Activated naive CD4-positive, alpha-beta T cell treated with anti-CD3 and anti-CD28 coated beads, Interleukin-2, amount 10 ng/mL, durations not matched to agents 7 days and 5 days (primary cell): ENCODE data around the gene HNF1A.
"Not testable (repeated sequence)": the region's sequence is repeated elsewhere in the genome, so short reads cannot be mapped to it uniquely, and the experiment has no call there.

Experiments
- CTCF ChIA-PET: fragments of 350-600 bp; sonication (Branson Sonifier 250); formaldehyde crosslinking; loops from one replicate; lab custom pipeline; 2021; ENCODE audit warnings: antibody characterized with exemption; lab: Charles Lee
- DNase-seq: peaks from one replicate; pipeline ENCODE4 v3.0.0-alpha.2; 2020
- H3K27ac Mint-ChIP-seq: one replicate; pipeline ENCODE4 v1.8.0; 2021; ENCODE audit warnings: mild to moderate bottlenecking, moderate library complexity, mixed read lengths
- H3K27me3 Mint-ChIP-seq: one replicate; pipeline ENCODE4 v1.8.0; 2021; ENCODE audit warnings: mild to moderate bottlenecking, mixed read lengths
- H3K36me3 Mint-ChIP-seq: one replicate; pipeline ENCODE4 v1.8.0; 2021; ENCODE audit warnings: mixed read lengths
- H3K4me1 Mint-ChIP-seq: one replicate; pipeline ENCODE4 v1.8.0; 2021; ENCODE audit warnings: mixed read lengths
- H3K4me3 Mint-ChIP-seq: one replicate; pipeline ENCODE4 v1.8.0; 2021; ENCODE audit warnings: mild to moderate bottlenecking, moderate library complexity, mixed read lengths
- H3K9me3 Mint-ChIP-seq: one replicate; pipeline ENCODE4 v1.8.0; 2021; ENCODE audit warnings: mixed read lengths

HNF1A gene

DNA sequence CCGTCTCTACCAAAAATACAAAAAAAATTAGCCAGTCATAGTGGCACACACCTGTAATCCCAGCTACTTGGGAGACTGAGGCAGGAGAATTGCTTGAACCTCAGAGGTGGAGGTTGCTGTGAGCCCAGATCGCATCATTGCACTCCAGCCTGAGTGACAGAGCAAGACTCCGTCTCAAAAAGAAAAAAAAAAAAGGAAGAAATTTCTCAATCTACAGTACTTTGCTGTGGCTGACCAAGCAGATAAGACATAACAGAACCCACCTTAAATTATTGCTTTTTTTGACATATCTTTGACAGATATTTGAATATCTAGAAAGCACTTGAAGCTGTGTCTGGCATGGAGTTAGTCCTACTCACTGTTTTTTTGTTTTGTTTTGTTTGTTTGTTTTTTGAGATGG lies 34.9 kb upstream of the HNF1A start:
- Mint-ChIP-seq H3K9me3 (no peaks in the 10 kb centered on the region), H3K4me3 (no peak overlapping the region), H3K4me1 (peaks cover 3% of the 10 kb centered on the region), H3K27me3 (peaks cover 33% of the 10 kb centered on the region), H3K36me3 (no peaks in the 10 kb centered on the region), H3K27ac (no peak overlapping the region)
- no peak for DNase-seq
- CTCF ChIA-PET, result interaction anchor here (0.6 to 1.7 kb wide), 8 partner anchors 9 to 223 kb away, joined by 3 to 13 read pairs (median 4); no protein-coding TSS in a partner anchor

DNA sequence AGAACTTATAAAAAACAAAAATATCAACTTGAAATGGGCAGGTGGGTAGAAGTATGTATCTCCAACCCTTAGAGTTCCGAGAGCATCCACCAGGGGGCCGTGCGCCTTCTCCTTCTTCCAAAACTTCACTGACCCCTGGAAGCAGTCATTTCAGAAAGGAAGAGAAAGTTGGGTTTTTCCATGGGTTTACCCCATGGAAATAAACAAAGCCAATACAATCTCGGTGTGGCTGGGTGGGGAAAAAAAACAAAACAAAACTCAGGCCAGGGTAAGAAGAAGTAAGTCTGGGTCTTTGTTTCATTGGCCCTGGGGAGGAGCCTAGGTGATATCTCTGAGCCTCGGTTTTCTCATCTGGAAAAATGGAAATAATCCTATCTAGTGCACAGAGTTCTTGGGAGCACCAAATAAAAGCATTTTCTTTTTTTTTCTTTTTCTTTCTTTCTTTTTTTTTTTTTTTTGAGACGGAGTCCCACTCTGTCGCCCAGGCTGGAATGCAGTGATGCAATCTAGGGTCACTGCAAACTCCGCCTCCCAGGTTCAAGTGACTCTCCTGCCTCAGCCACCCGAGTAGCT lies 33.6 kb upstream of the HNF1A start:
- CTCF ChIA-PET, result interaction anchor here (0.8 to 3.8 kb wide), 6 partner anchors 15 to 187 kb away, joined by 3 to 16 read pairs (median 6); no protein-coding TSS in a partner anchor
- Mint-ChIP-seq H3K27ac (no peak overlapping the region), H3K9me3 (no peaks in the 10 kb centered on the region), H3K4me3 (no peak overlapping the region), H3K4me1 (peaks cover 3% of the 10 kb centered on the region), H3K36me3 (no peaks in the 10 kb centered on the region), H3K27me3 (peaks cover 24% of the 10 kb centered on the region)
- peak; percentile 77 for DNase-seq

DNA sequence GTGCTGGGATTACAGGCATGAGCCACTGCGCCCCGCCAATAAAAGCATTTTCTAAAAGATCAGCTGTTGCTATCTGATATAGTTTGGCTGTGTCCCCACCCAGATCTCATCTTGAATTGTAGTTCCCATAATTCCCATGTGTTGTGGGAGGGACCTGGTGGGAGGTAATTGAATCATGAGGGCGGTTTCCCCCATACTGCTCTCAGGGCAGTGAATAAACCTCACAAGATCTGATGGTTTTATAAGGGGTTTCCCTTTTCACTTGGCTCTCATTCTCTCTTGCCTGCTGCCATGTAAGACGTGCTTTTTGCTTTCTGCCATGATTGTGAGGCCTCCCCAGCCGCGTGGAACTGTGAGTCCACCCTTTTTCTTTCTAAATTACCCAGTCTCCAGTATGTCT lies 32.8 kb upstream of the HNF1A start:
- CTCF ChIA-PET, result interaction anchor here (1.5 to 3.8 kb wide), 2 partner anchors 16 to 27 kb away, joined by 3 to 16 read pairs; no protein-coding TSS in a partner anchor
- not testable (repeated sequence) for DNase-seq, H3K9me3 Mint-ChIP-seq, H3K4me3 Mint-ChIP-seq, H3K27ac Mint-ChIP-seq, H3K4me1 Mint-ChIP-seq, H3K36me3 Mint-ChIP-seq
- peaks cover 18% of the 10 kb centered on the region for H3K27me3 Mint-ChIP-seq

DNA sequence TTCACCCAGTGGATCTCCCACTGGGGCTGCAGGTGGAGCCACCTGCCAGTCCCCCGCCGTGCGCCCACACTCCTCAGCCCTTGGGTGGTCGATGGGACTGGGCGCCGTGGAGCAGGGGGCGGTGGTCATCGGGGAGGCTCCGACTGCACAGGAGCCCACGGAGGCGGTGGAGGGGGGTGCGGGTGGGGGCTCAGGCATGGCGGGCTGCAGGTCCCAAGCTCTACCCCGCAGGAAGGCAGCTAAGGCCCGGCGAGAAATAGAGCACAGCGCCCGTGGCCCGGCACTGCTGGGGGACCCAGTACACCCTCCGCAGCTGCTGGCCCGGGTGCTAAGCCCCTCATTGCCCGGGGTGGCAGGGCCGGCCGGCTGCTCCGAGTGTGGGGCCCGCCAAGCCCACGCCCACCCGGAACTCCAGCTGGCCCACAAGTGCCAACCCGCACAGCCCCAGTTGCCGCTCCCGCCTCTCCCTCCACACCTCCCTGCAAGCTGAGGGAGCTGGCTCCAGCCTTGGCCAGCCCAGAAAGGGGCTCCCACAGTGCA lies 28.0 kb upstream of the HNF1A start:
- H3K27ac Mint-ChIP-seq, H3K4me3 Mint-ChIP-seq, H3K9me3 Mint-ChIP-seq, H3K36me3 Mint-ChIP-seq, H3K27me3 Mint-ChIP-seq, H3K4me1 Mint-ChIP-seq, CTCF ChIA-PET: not testable (repeated sequence)
- DNase-seq, result peak; percentile 11

DNA sequence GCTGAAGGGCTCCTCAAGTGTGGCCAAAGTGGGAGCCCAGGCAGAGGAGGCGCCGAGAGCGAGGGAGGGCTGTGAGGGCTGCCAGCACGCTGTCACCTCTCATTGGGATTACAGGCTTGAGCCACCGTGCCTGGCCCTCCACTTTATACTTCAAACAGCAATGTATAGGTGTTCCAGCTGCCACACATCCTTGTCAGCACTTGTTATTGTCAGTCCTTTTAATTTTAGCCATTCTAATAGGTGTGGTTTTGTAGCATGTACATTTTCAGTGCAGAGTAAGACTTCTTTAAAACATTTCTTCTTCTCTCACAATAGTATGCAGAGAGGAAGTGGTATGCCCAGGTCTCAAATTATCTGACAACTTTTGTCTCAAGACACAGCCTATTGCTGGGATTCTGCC lies 27.5 kb upstream of the HNF1A start:
- no peak for DNase-seq
- H3K27ac Mint-ChIP-seq, result no peak overlapping the region
- H3K36me3 Mint-ChIP-seq, result no peaks in the 10 kb centered on the region
- CTCF ChIA-PET, result no interaction called here
- no peak overlapping the region for H3K4me3 Mint-ChIP-seq
- H3K4me1 Mint-ChIP-seq, result no peaks in the 10 kb centered on the region
- no peaks in the 10 kb centered on the region for H3K27me3 Mint-ChIP-seq
- H3K9me3 Mint-ChIP-seq, result no peaks in the 10 kb centered on the region

DNA sequence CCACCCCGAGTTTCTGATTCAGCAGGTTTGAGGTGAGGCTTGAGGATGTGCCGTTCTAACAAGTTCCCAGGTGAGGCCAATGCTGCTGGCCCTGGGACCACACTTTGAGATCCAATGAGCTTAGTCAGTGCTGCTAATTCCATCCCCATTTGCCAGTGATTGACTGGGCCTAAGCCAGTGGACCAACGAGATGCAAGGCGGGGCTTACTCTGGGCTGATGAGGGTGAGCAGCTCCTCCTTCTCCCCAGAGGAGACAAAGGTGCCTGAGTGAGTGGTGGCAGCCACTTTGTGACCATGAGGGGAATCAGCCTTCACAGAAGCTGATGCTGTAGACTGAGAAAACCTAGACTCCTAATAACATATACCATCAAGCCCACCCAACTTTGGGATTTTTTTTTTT lies 23.1 kb upstream of the HNF1A start:
- H3K36me3 Mint-ChIP-seq, result no peaks in the 10 kb centered on the region
- no peaks in the 10 kb centered on the region for H3K9me3 Mint-ChIP-seq
- H3K4me3 Mint-ChIP-seq, result no peak overlapping the region
- no peak overlapping the region for H3K27ac Mint-ChIP-seq
- CTCF ChIA-PET, result interaction anchor here (0.9 to 1.5 kb wide), 2 partner anchors 15 to 306 kb away, joined by 3 to 4 read pairs; no protein-coding TSS in a partner anchor
- peaks cover 14% of the 10 kb centered on the region for H3K4me1 Mint-ChIP-seq
- DNase-seq, result no peak
- H3K27me3 Mint-ChIP-seq, result no peaks in the 10 kb centered on the region

DNA sequence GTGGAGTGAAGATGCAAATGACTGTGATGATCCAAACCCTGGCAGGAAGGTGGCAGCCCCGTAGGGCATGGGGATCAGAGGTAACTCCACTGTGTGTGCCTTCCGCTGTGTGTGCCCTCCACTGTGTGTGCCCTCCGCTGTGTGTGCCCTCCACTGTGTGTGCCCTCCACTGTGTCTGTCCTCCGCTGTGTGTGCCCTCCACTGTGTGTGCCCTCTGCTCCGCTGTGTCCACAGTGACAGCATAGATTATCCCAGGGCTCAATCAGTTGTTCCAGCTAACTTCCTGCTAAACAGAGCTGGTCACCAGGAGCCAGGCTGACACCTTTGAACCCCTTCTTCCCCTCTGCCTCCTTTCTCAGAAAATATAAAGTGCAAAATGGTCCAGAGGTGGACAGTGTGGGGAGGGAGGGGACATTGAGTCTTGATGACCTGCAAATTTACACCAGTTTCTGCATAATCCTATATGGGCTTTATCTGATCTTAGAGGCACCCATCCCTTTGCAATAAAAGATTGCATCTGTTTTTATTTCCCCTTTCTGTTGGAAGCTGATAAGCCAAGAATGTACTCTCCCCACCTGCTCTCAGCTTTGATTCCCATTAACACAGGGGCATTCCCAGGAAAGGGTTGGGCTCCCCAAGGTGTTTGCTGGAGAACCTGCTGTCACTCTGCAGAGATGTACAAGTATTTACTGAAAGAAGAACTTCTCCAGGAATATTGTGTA lies 21.6 kb upstream of the HNF1A start:
- CTCF ChIA-PET, result interaction anchor here (1.5 kb wide), 1 partner anchor 14 kb away, joined by 3 read pairs; no protein-coding TSS in a partner anchor
- no peak overlapping the region for H3K27ac Mint-ChIP-seq
- peaks cover 23% of the 10 kb centered on the region for H3K4me1 Mint-ChIP-seq
- no peak overlapping the region for H3K4me3 Mint-ChIP-seq
- DNase-seq, result no peak
- H3K36me3 Mint-ChIP-seq, result no peaks in the 10 kb centered on the region
- no peaks in the 10 kb centered on the region for H3K9me3 Mint-ChIP-seq
- H3K27me3 Mint-ChIP-seq, result no peaks in the 10 kb centered on the region

DNA sequence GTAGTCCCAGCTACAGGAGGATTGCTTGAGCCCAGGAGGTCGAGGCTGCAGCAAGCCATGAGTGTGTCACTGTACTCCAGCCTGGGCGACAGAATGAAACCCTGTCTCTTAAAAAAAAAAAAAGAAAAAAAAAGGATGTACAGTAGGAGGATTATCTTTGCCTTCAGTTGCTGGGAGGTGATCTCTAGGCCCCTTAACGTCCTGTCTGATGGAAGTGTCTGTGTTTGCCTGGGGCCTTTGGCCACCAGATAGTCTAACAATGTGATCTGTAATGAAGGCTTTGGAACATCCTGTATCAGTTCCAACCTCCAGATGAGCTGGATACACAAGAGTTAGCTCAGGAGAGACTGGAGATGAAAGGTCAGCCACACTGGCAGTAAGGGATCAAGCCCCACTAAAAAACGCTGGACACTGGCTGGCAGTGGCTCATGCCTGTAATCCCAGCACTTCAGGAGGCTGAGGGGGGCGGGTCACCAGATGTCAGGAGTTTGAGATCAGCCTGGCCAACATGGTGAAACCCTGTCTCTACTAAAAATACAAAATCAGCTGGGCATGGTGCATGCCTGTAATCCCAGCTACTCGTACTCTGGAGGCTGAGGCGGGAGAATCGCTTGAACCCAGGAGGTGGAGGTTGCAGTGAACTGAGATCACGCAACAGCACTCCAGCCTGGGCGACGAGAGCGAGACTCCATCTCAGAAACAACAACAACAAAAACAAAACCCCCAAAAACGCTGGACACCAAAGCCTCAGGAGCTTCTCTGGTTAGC lies 19.0 kb upstream of the HNF1A start:
- H3K4me3 Mint-ChIP-seq, result no peak overlapping the region
- DNase-seq, result no peak
- peak overlapping the region; percentile 77 for H3K27ac Mint-ChIP-seq
- H3K9me3 Mint-ChIP-seq, result no peaks in the 10 kb centered on the region
- CTCF ChIA-PET, result interaction anchor here (1.2 to 3.4 kb wide), 3 partner anchors 12 to 309 kb away, joined by 3 to 15 read pairs (median 6); no protein-coding TSS in a partner anchor
- H3K27me3 Mint-ChIP-seq, result peaks cover 4% of the 10 kb centered on the region
- H3K4me1 Mint-ChIP-seq, result peaks cover 29% of the 10 kb centered on the region
- no peaks in the 10 kb centered on the region for H3K36me3 Mint-ChIP-seq

DNA sequence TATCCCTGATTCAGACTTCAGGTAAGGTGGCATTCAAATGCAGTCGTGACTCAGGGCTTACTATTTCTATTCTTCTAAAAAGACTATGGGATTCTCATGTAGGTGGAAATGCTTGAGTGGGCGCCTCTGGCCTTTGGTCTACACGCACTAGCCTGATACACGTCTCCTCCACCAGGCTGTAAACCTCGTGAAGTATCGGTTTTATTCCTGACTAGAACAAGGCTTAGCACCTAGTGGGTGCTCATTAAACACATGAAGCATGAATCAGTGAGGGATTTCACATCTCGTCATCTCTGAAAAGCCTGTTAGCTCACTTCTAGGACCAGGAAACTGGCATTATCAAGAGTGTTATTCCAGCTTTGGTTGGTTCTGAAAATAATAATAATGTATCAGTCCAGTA lies 17.7 kb upstream of the HNF1A start:
- H3K27me3 Mint-ChIP-seq, result peaks cover 8% of the 10 kb centered on the region
- H3K4me3 Mint-ChIP-seq, result no peak overlapping the region
- peaks cover 29% of the 10 kb centered on the region for H3K4me1 Mint-ChIP-seq
- H3K27ac Mint-ChIP-seq, result no peak overlapping the region
- no peaks in the 10 kb centered on the region for H3K36me3 Mint-ChIP-seq
- CTCF ChIA-PET, result interaction anchor here (1.5 to 3.4 kb wide), 2 partner anchors 11 to 15 kb away, joined by 3 to 15 read pairs; no protein-coding TSS in a partner anchor
- no peak for DNase-seq
- no peaks in the 10 kb centered on the region for H3K9me3 Mint-ChIP-seq

DNA sequence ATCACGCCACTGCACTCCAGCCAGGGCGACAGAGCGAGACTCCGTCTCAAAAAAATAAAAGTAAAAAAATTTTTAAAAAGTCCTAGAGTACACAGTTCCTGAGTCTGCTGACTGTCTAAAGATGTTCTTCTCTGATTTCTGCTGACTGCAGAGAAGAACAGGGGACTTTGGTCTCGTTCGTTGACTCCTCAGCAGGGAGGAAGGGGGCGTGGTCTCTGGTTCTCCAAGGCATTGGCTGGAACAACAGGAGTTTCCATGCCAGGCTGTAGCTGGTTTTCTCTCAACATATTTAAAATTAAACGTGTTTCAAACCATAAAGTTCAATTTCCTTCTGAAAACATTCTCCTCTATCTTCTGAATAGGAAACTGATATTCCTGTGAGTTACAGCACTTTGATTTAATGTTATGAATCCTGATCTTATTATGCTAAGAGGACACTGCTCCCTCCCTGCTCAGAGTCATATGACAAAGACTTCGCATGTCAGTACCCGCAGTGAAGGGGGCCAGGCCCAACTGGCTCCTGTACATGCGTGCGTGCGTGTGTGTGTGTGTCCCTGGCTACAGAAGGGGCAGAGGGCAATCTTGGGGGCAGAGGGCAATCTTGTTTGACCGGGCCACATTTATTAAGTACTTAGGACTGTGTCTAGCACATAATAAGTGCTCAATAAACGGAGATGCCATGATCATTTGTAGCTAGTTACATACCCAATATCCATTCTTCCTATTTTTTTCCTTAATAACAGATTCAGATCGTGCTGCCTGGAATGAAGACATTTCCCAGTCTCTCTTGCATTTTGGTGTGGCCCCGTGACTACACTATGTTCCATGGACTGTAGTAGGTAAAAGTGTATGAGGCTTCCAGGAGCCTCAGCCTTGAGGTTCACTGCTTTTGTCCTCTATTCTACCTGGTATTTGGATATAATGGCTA lies 16.5 kb upstream of the HNF1A start:
- no peak for DNase-seq
- H3K27me3 Mint-ChIP-seq, result peaks cover 8% of the 10 kb centered on the region
- H3K36me3 Mint-ChIP-seq, result no peaks in the 10 kb centered on the region
- H3K27ac Mint-ChIP-seq, result no peak overlapping the region
- peaks cover 29% of the 10 kb centered on the region for H3K4me1 Mint-ChIP-seq
- CTCF ChIA-PET, result interaction anchor here (1.1 to 3.4 kb wide), 3 partner anchors 10 to 16 kb away, joined by 3 to 15 read pairs (median 3); no protein-coding TSS in a partner anchor
- H3K4me3 Mint-ChIP-seq, result no peak overlapping the region
- H3K9me3 Mint-ChIP-seq, result no peaks in the 10 kb centered on the region

DNA sequence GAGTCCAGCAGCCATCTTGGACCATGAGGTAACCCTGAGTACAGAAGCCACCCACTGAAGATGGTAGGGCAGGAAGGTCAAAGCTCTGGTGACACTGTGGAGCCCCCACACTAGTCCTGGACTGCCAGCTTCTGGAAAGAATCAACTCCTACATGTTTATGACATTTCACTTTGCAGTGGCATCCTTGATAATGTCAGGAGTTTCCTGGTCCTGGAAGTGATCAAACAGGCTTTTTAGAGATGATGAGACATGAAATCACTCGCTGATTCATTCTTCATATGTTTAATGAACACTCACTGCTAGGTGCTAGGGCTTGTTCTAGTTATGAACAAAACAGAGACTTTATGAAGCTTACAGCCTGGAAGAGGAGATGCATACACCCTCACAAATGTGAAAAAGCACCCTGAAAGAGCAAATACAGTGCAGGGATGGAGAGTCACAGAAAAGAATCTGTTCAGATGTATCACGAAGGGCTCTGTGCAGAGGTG lies 15.8 kb upstream of the HNF1A start:
- peaks cover 10% of the 10 kb centered on the region for H3K27me3 Mint-ChIP-seq
- no peak for DNase-seq
- H3K36me3 Mint-ChIP-seq, result no peaks in the 10 kb centered on the region

DNA sequence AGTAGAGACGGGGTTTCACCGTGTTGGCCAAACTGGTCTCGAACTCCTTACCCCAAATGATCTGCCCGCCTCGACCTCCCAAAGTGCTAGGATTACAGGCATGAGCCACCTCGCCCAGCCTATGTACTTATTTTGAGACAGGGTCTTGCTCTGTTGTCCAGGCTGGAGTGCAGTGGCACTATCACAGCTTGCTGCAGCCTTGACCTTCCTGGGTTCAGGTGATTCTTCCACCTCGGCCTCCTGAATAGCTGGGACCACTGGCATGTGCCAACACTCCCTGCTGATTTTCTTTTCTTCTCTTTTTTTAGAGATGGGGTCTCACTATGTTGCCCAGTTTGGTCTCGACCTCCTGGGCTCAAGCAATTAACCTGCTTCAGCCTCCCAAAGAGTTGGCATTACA lies 14.0 kb upstream of the HNF1A start:
- no peaks in the 10 kb centered on the region for H3K9me3 Mint-ChIP-seq
- peaks cover 25% of the 10 kb centered on the region for H3K4me1 Mint-ChIP-seq
- H3K36me3 Mint-ChIP-seq, result no peaks in the 10 kb centered on the region
- H3K27me3 Mint-ChIP-seq, result peaks cover 17% of the 10 kb centered on the region
- no peak overlapping the region for H3K4me3 Mint-ChIP-seq
- no peak overlapping the region for H3K27ac Mint-ChIP-seq
- DNase-seq, result no peak
- CTCF ChIA-PET, result interaction anchor here (0.9 to 1.3 kb wide), 2 partner anchors 7 to 20 kb away, joined by 3 to 7 read pairs; no protein-coding TSS in a partner anchor

More for the DNA sequence above, 15.8 kb upstream of the HNF1A start:
- H3K27ac Mint-ChIP-seq, result no peak overlapping the region
- H3K4me1 Mint-ChIP-seq, result peaks cover 29% of the 10 kb centered on the region
- no peaks in the 10 kb centered on the region for H3K9me3 Mint-ChIP-seq
- H3K4me3 Mint-ChIP-seq, result no peak overlapping the region
- CTCF ChIA-PET, result interaction anchor here (1.1 to 1.3 kb wide), 3 partner anchors 9 to 23 kb away, joined by 3 read pairs; no protein-coding TSS in a partner anchor
